Nephron progenitor cell (in vitro differentiated cells): ENCODE data around the gene EMC8.

ENCODE experiments used
- DNase-seq: peaks from one replicate; pipeline ENCODE4 v3.0.0; 2021
- H3K27ac Mint-ChIP-seq: 2 replicates; pipeline ENCODE4 v1.8.0; 2021; ENCODE audit warnings: mild to moderate bottlenecking, moderate library complexity, mixed read lengths
- H3K27me3 Mint-ChIP-seq: 2 replicates; pipeline ENCODE4 v1.8.0; 2021; ENCODE audit warnings: mild to moderate bottlenecking, low read depth, mixed read lengths; ENCODE audit not compliant: poor library complexity
- H3K36me3 Mint-ChIP-seq: 2 replicates; pipeline ENCODE4 v1.8.0; 2021; ENCODE audit warnings: low read depth, mixed read lengths
- H3K4me1 Mint-ChIP-seq: 2 replicates; pipeline ENCODE4 v1.8.0; 2021; ENCODE audit warnings: mixed read lengths
- H3K4me3 Mint-ChIP-seq: 2 replicates; pipeline ENCODE4 v1.8.0; 2021; ENCODE audit warnings: mild to moderate bottlenecking, moderate library complexity, mixed read lengths
- H3K9me3 Mint-ChIP-seq: 2 replicates; pipeline ENCODE4 v1.8.0; 2021; ENCODE audit warnings: mild to moderate bottlenecking, moderate library complexity, mixed read lengths
- CTCF ChIP-seq: fragments of 200-600 bp; sonication (generic); IDR thresholded peaks from 2 replicates; pipeline ENCODE4 v1.5.0; 2021; ENCODE audit warnings: antibody characterized with exemption

Gene EMC8

GRCh38 chr16:85781695-85782370 lies 17.5 kb downstream of the EMC8 start:
- H3K27ac Mint-ChIP-seq = peak overlapping the region; percentile 96
- peaks cover 49% of the 10 kb centered on the region for H3K36me3 Mint-ChIP-seq
- H3K27me3 Mint-ChIP-seq = no peaks in the 10 kb centered on the region
- no peak for TF ChIP-seq CTCF
- no peaks in the 10 kb centered on the region for H3K9me3 Mint-ChIP-seq
- peaks cover 9% of the 10 kb centered on the region for H3K4me1 Mint-ChIP-seq
- DNase-seq = no peak
- no peak overlapping the region for H3K4me3 Mint-ChIP-seq

GRCh38 chr16:85781156-85781555 lies 18.2 kb downstream of the EMC8 start:
- no peak for TF ChIP-seq CTCF
- Mint-ChIP-seq H3K36me3 (peaks cover 49% of the 10 kb centered on the region), H3K9me3 (no peaks in the 10 kb centered on the region), H3K4me1 (peaks cover 9% of the 10 kb centered on the region), H3K27me3 (no peaks in the 10 kb centered on the region), H3K4me3 (no peak overlapping the region), H3K27ac (no peak overlapping the region)
- no peak for DNase-seq

- peaks cover 41% of the 10 kb centered on the region for H3K36me3 Mint-ChIP-seq
- TF ChIP-seq CTCF = no peak
- no peaks in the 10 kb centered on the region for H3K27me3 Mint-ChIP-seq
- H3K4me1 Mint-ChIP-seq = peaks cover 9% of the 10 kb centered on the region
- H3K4me3 Mint-ChIP-seq = no peak overlapping the region
- no peak overlapping the region for H3K27ac Mint-ChIP-seq
- no peak for DNase-seq
- H3K9me3 Mint-ChIP-seq = no peaks in the 10 kb centered on the region
Observed at GRCh38 chr16:85780281-85780680, 19.1 kb downstream of the EMC8 start.

- H3K9me3 Mint-ChIP-seq = no peaks in the 10 kb centered on the region
- H3K4me1 Mint-ChIP-seq = peaks cover 9% of the 10 kb centered on the region
- peaks cover 2% of the 10 kb centered on the region for H3K27me3 Mint-ChIP-seq
- TF ChIP-seq CTCF = no peak
- no peak for DNase-seq
- no peak overlapping the region for H3K27ac Mint-ChIP-seq
- no peak overlapping the region for H3K4me3 Mint-ChIP-seq
- H3K36me3 Mint-ChIP-seq = peaks cover 45% of the 10 kb centered on the region
Observed at GRCh38 chr16:85778873-85779272, 20.5 kb downstream of the EMC8 start.

- Mint-ChIP-seq H3K4me3 (no peak overlapping the region), H3K9me3 (no peaks in the 10 kb centered on the region), H3K36me3 (peaks cover 45% of the 10 kb centered on the region), H3K27me3 (peaks cover 2% of the 10 kb centered on the region), H3K27ac (peak overlapping the region; percentile 83), H3K4me1 (peaks cover 8% of the 10 kb centered on the region)
- DNase-seq = no peak
- no peak for TF ChIP-seq CTCF
Observed at GRCh38 chr16:85777583-85778310, 21.6 kb downstream of the EMC8 start.

GRCh38 chr16:85774811-85775210 lies 24.5 kb downstream of the EMC8 start:
- H3K9me3 Mint-ChIP-seq = no peaks in the 10 kb centered on the region
- DNase-seq = no peak
- H3K36me3 Mint-ChIP-seq = peaks cover 36% of the 10 kb centered on the region

More at GRCh38 chr16:85774811-85775210, 24.5 kb downstream of the EMC8 start:
- no peaks in the 10 kb centered on the region for H3K4me1 Mint-ChIP-seq
- peaks cover 2% of the 10 kb centered on the region for H3K27me3 Mint-ChIP-seq
- H3K4me3 Mint-ChIP-seq = no peak overlapping the region
- no peak overlapping the region for H3K27ac Mint-ChIP-seq
- TF ChIP-seq CTCF = no peak
